ENCODE results near the gene GSTA4.

The GSTA4 gene

GRCh38 chr6:53029761-53030160, 34.7 kb upstream of the GSTA4 start:
- ATAC-seq: no peak
- no peak for TF ChIP-seq PPARA (CRISPR knock-in tag; IDR thresholded peaks at IDR 0.05; ENCODE audit: borderline replicate concordance)

DNA sequence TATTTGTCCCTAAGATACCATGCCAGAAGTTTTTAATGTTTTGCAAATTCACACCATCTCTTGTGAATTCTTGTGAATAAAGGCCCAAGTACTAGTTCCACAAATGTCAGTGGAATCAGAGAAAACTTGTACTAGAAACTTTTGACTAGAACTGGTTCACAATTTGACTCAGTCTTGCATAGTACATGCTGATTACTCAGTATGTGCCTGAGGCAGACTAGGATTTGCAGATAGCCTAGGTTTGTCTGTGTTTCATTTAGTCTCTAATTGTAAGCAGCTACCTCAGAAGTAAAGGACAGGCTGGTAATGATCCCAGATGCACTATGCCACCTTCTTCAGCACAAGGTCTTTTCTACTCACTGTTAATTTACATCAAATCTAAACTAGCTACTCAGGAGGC, 34.2 kb upstream of the GSTA4 start:
- no peak for TF ChIP-seq POU6F1 (CRISPR knock-in tag; IDR thresholded peaks at IDR 0.05; ENCODE audit: borderline replicate concordance, low read depth)
- TF ChIP-seq ZFP3 (CRISPR knock-in tag; IDR thresholded peaks at IDR 0.05): no peak
- TF ChIP-seq ZC3H10 (CRISPR knock-in tag; IDR thresholded peaks at IDR 0.05): no peak
- no peak for TF ChIP-seq TOX (CRISPR knock-in tag; IDR thresholded peaks at IDR 0.05; ENCODE audit: borderline replicate concordance)
- TF ChIP-seq ARNTL (CRISPR knock-in tag; IDR thresholded peaks at IDR 0.05; ENCODE audit: borderline replicate concordance, low read depth): no peak
- TF ChIP-seq, protein P1, sequence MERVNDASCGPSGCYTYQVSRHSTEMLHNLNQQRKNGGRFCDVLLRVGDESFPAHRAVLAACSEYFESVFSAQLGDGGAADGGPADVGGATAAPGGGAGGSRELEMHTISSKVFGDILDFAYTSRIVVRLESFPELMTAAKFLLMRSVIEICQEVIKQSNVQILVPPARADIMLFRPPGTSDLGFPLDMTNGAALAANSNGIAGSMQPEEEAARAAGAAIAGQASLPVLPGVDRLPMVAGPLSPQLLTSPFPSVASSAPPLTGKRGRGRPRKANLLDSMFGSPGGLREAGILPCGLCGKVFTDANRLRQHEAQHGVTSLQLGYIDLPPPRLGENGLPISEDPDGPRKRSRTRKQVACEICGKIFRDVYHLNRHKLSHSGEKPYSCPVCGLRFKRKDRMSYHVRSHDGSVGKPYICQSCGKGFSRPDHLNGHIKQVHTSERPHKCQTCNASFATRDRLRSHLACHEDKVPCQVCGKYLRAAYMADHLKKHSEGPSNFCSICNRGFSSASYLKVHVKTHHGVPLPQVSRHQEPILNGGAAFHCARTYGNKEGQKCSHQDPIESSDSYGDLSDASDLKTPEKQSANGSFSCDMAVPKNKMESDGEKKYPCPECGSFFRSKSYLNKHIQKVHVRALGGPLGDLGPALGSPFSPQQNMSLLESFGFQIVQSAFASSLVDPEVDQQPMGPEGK (CRISPR knock-in tag; IDR thresholded peaks at IDR 0.05; ENCODE audit: borderline replicate concordance): no peak
- TF ChIP-seq CSDC2 (CRISPR knock-in tag; IDR thresholded peaks at IDR 0.05): no peak
- no peak for TF ChIP-seq ZNF8 (CRISPR knock-in tag; IDR thresholded peaks at IDR 0.05)
- TF ChIP-seq PPARA (CRISPR knock-in tag; IDR thresholded peaks at IDR 0.05; ENCODE audit: borderline replicate concordance): no peak
- TF ChIP-seq, protein P2, sequence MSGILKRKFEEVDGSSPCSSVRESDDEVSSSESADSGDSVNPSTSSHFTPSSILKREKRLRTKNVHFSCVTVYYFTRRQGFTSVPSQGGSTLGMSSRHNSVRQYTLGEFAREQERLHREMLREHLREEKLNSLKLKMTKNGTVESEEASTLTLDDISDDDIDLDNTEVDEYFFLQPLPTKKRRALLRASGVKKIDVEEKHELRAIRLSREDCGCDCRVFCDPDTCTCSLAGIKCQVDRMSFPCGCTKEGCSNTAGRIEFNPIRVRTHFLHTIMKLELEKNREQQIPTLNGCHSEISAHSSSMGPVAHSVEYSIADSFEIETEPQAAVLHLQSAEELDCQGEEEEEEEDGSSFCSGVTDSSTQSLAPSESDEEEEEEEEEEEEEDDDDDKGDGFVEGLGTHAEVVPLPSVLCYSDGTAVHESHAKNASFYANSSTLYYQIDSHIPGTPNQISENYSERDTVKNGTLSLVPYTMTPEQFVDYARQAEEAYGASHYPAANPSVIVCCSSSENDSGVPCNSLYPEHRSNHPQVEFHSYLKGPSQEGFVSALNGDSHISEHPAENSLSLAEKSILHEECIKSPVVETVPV (CRISPR knock-in tag; IDR thresholded peaks at IDR 0.05): no peak
- TF ChIP-seq ZNF565 (CRISPR knock-in tag; conservative IDR thresholded peaks at IDR 0.05; ENCODE audit: low read depth): no peak
- no peak for TF ChIP-seq OSR1 (CRISPR knock-in tag; IDR thresholded peaks at IDR 0.05)
- ATAC-seq: no peak

GRCh38 chr6:53028467-53028866, 33.4 kb upstream of the GSTA4 start:
- no peak for ATAC-seq
- TF ChIP-seq ZNF70 (CRISPR knock-in tag; IDR thresholded peaks at IDR 0.05): no peak
- TF ChIP-seq ESRRG (CRISPR knock-in tag; IDR thresholded peaks at IDR 0.05): no peak
- TF ChIP-seq SNAI2 (CRISPR knock-in tag; IDR thresholded peaks at IDR 0.05): no peak
- TF ChIP-seq TSHZ2 (CRISPR knock-in tag; IDR thresholded peaks at IDR 0.05): no peak
- TF ChIP-seq CREB5 (CRISPR knock-in tag; IDR thresholded peaks at IDR 0.05; ENCODE audit: low read depth): no peak
- TF ChIP-seq ZC3H10 (CRISPR knock-in tag; IDR thresholded peaks at IDR 0.05): no peak
- no peak for TF ChIP-seq ZFP3 (CRISPR knock-in tag; IDR thresholded peaks at IDR 0.05)
- no peak for TF ChIP-seq ARNTL (CRISPR knock-in tag; IDR thresholded peaks at IDR 0.05; ENCODE audit: borderline replicate concordance, low read depth)
- TF ChIP-seq ZNF565 (CRISPR knock-in tag; conservative IDR thresholded peaks at IDR 0.05; ENCODE audit: low read depth): no peak
- TF ChIP-seq GLIS3 (CRISPR knock-in tag; IDR thresholded peaks at IDR 0.05): no peak
- TF ChIP-seq ISL1 (CRISPR knock-in tag; IDR thresholded peaks at IDR 0.05): no peak
- TF ChIP-seq ZFP30 (CRISPR knock-in tag; IDR thresholded peaks at IDR 0.05): no peak
- TF ChIP-seq POU6F1 (CRISPR knock-in tag; IDR thresholded peaks at IDR 0.05; ENCODE audit: borderline replicate concordance, low read depth): no peak
- no peak for TF ChIP-seq RARB (CRISPR knock-in tag; IDR thresholded peaks at IDR 0.05)
- TF ChIP-seq TCF4 (CRISPR knock-in tag; IDR thresholded peaks at IDR 0.05; ENCODE audit: borderline replicate concordance): no peak

Data from SK-N-SH treated with all-trans-retinoic acid at 6 μM for 48 hours (cell line).